IMR-90 (cell line): ENCODE measurements around the gene MAPKAPK2. TPM values are rescaled to one million over a fixed set of nuclear protein-coding genes. Genes with fewer than 3 reads are reported as not detected.

ENCODE experiments used
- ATAC-seq: fragments of 200-7000 bp; cut with Tn5 transposase; 2 replicates; pipeline ENCODE4 v1.9.1; 2020; ENCODE audit warnings: low read depth, mild to moderate bottlenecking, moderate library complexity
- BruUV-seq: library from RNA; stranded (reverse); fragments of 400-500 nt; replicated peaks from 2 replicates; lab custom pipeline; 2021; lab: Mats Ljungman, UMichigan
- CTCF ChIA-PET: fragments of 300-600 bp; formaldehyde crosslinking; extraction: SDS; loops from one replicate; lab custom pipeline; 2021; ENCODE audit warnings: antibody characterized with exemption; lab: Yijun Ruan, JAX
- POLR2A ChIA-PET: fragments of 300-600 bp; sonication (Branson Sonifier 250); formaldehyde crosslinking; loops from one replicate; lab custom pipeline; 2022; ENCODE audit warnings: antibody characterized with exemption; ENCODE audit not compliant: unreplicated experiment; lab: Charles Lee
- DNase-seq: peaks from one replicate; pipeline ENCODE4 v3.0.0; 2013
- H2AFZ ChIP-seq: replicated peaks from 2 replicates; pipeline ENCODE3; 2013; ENCODE audit warnings: low read length, mild to moderate bottlenecking; ENCODE audit not compliant: poor library complexity
- H2AK5ac ChIP-seq: 2 replicates; pipeline ENCODE4 v1.6.1; 2013; ENCODE audit warnings: low read depth, low read length, inconsistent platforms
- H2AK9ac ChIP-seq: replicated peaks from 2 replicates; pipeline ENCODE3; 2013; ENCODE audit warnings: mild to moderate bottlenecking, low read depth, low read length, moderate library complexity; ENCODE audit not compliant: poor library complexity
- H2BK120ac ChIP-seq: 2 replicates; pipeline ENCODE4 v1.6.1; 2013; ENCODE audit warnings: low read depth, low read length, inconsistent platforms
- H2BK15ac ChIP-seq: 3 replicates; pipeline ENCODE4 v1.6.1; 2013; ENCODE audit warnings: low read depth, low read length, inconsistent platforms
- H2BK20ac ChIP-seq: 2 replicates; pipeline ENCODE4 v1.6.1; 2013; ENCODE audit warnings: low read depth, mild to moderate bottlenecking, inconsistent platforms, low read length, moderate library complexity
- H2BK5ac ChIP-seq: 2 replicates; pipeline ENCODE4 v1.6.1; 2013; ENCODE audit warnings: mild to moderate bottlenecking, low read depth, low read length, inconsistent platforms; ENCODE audit not compliant: poor library complexity, severe bottlenecking
- H3K14ac ChIP-seq: replicated peaks from 2 replicates; pipeline ENCODE4 v1.6.1; 2013; ENCODE audit warnings: low read depth, low read length, inconsistent platforms
- H3K18ac ChIP-seq: 2 replicates; pipeline ENCODE4 v1.6.1; 2013; ENCODE audit warnings: low read depth, low read length, control low read depth
- H3K23ac ChIP-seq: 2 replicates; pipeline ENCODE4 v1.6.1; 2013; ENCODE audit warnings: low read depth, low read length, inconsistent platforms
- H3K27ac ChIP-seq: 2 replicates; pipeline ENCODE4 v1.5.1; 2013; ENCODE audit warnings: mild to moderate bottlenecking, control low read depth, low read length; ENCODE audit not compliant: insufficient read depth
- H3K27me3 ChIP-seq: 2 replicates; pipeline ENCODE4 v1.6.1; 2013; ENCODE audit warnings: low read length; ENCODE audit not compliant: control insufficient read depth, insufficient read depth
- H3K36me3 ChIP-seq: 2 replicates; pipeline ENCODE4 v1.6.1; 2013; ENCODE audit warnings: low read length, mixed read lengths; ENCODE audit not compliant: control insufficient read depth, insufficient read depth
- H3K4ac ChIP-seq: 2 replicates; pipeline ENCODE4 v1.6.1; 2013; ENCODE audit warnings: low read depth, low read length, inconsistent platforms
- H3K4me1 ChIP-seq: 2 replicates; pipeline ENCODE4 v1.6.1; 2013; ENCODE audit warnings: low read length, mixed read lengths; ENCODE audit not compliant: control insufficient read depth, insufficient read depth
- H3K4me2 ChIP-seq: 2 replicates; pipeline ENCODE4 v1.6.1; 2013; ENCODE audit warnings: low read depth, mild to moderate bottlenecking, control low read depth, low read length, moderate library complexity
- H3K4me3 ChIP-seq: 2 replicates; pipeline ENCODE4 v1.5.1; 2013; ENCODE audit warnings: low read depth, mild to moderate bottlenecking, control low read depth, low read length, moderate library complexity; ENCODE audit not compliant: insufficient read depth
- H3K56ac ChIP-seq: 2 replicates; pipeline ENCODE4 v1.6.1; 2013; ENCODE audit warnings: low read length, inconsistent platforms; ENCODE audit not compliant: insufficient read depth; ENCODE audit errors: extremely low read depth
- H3K79me1 ChIP-seq, 2 experiments: 2 replicates each; pipeline ENCODE4 v1.6.1; 2013; ENCODE audit warnings: low read length in 2 of 2, inconsistent platforms in 1 of 2, low read depth in 1 of 2
- H3K9ac ChIP-seq: 2 replicates; pipeline ENCODE4 v1.6.1; 2013; ENCODE audit warnings: low read depth, low read length, control low read depth
- H3K9me1 ChIP-seq: 2 replicates; pipeline ENCODE4 v1.6.1; 2013; ENCODE audit warnings: low read length, inconsistent platforms; ENCODE audit not compliant: insufficient read depth
- H3K9me3 ChIP-seq: 2 replicates; pipeline ENCODE4 v1.6.1; 2013; ENCODE audit warnings: low read length; ENCODE audit not compliant: control insufficient read depth, insufficient read depth
- H4K20me1 ChIP-seq: 2 replicates; pipeline ENCODE4 v1.6.1; 2013; ENCODE audit warnings: low read length, inconsistent platforms; ENCODE audit not compliant: insufficient read depth
- H4K5ac ChIP-seq: 2 replicates; pipeline ENCODE4 v1.6.1; 2013; ENCODE audit warnings: mild to moderate bottlenecking, low read depth, low read length, control low read depth
- H4K8ac ChIP-seq, 2 experiments: 2 replicates each; pipeline ENCODE4 v1.6.1; 2013; ENCODE audit warnings: low read depth in 2 of 2, low read length in 2 of 2, control low read depth in 1 of 2, inconsistent platforms in 1 of 2
- H4K91ac ChIP-seq: 2 replicates; pipeline ENCODE4 v1.6.1; 2013; ENCODE audit warnings: low read depth, low read length, inconsistent platforms; ENCODE audit not compliant: insufficient read depth
- BHLHE40 ChIP-seq: fragments of 150-350 bp; IDR thresholded peaks from 2 replicates; pipeline ENCODE4 v1.6.1; 2016; ENCODE audit warnings: mild to moderate bottlenecking, low read depth, low read length
- CEBPB ChIP-seq: IDR thresholded peaks from 2 replicates; pipeline ENCODE4 v1.6.1; 2012; ENCODE audit warnings: low read depth, low read length, improper control_type of control experiment
- CHD1 ChIP-seq: IDR thresholded peaks from 2 replicates; pipeline ENCODE4 v1.6.1; 2012; ENCODE audit warnings: low read depth, low read length, improper control_type of control experiment
- FOS ChIP-seq: fragments of 150-350 bp; IDR thresholded peaks from 2 replicates; pipeline ENCODE4 v1.6.1; 2016; ENCODE audit warnings: low read depth, low read length
- MAFK ChIP-seq: IDR thresholded peaks from 2 replicates; pipeline ENCODE4 v1.6.1; 2012; ENCODE audit warnings: low read depth, low read length, improper control_type of control experiment
- MAZ ChIP-seq: IDR thresholded peaks from 2 replicates; pipeline ENCODE4 v1.6.1; 2012; ENCODE audit warnings: low read depth, mild to moderate bottlenecking, low read length, improper control_type of control experiment, moderate library complexity, borderline replicate concordance
- MXI1 ChIP-seq: IDR thresholded peaks from 2 replicates; pipeline ENCODE4 v1.6.1; 2012; ENCODE audit warnings: low read depth, mild to moderate bottlenecking, low read length, moderate library complexity, borderline replicate concordance
- NFE2L2 ChIP-seq: fragments of 150-350 bp; IDR thresholded peaks from 2 replicates; pipeline ENCODE4 v1.6.1; 2016; ENCODE audit warnings: low read depth, mild to moderate bottlenecking, low read length
- POLR2A ChIP-seq: IDR thresholded peaks from 2 replicates; pipeline ENCODE4 v1.6.1; 2012; ENCODE audit warnings: mild to moderate bottlenecking, low read depth, low read length
- RAD21 ChIP-seq: IDR thresholded peaks from 2 replicates; pipeline ENCODE4 v1.6.1; 2012; ENCODE audit warnings: low read length, improper control_type of control experiment
- RCOR1 ChIP-seq: IDR thresholded peaks from 2 replicates; pipeline ENCODE4 v1.6.1; 2012; ENCODE audit warnings: mild to moderate bottlenecking, low read length, improper control_type of control experiment; ENCODE audit not compliant: insufficient replicate concordance
- RFX5 ChIP-seq: IDR thresholded peaks from 2 replicates; pipeline ENCODE4 v1.8.0; 2012; ENCODE audit warnings: low read depth, mild to moderate bottlenecking, low read length, moderate library complexity
- SMC3 ChIP-seq: fragments of 150-350 bp; IDR thresholded peaks from 2 replicates; pipeline ENCODE4 v1.6.1; 2016; ENCODE audit warnings: low read depth, mild to moderate bottlenecking, antibody characterized with exemption, low read length, moderate library complexity
- WGBS, 2 experiments: methylation state at CpG; one replicate each; pipeline versions ENCODE4 v1.1.5 to v1.1.7; 2013; ENCODE audit warnings: missing lambda C conversion rate in 2 of 2; ENCODE audit not compliant: insufficient read length in 1 of 2; ENCODE audit errors: extremely low coverage in 2 of 2; 5-methylcytosine and 5-hydroxymethylcytosine counted together
- dilution Hi-C: fragments of 300-500 bp; cut with HindIII; formaldehyde crosslinking; loops from one replicate; pipeline ENCODE4 v1.14.3; 2018; ENCODE audit warnings: low sequenced_read_pairs; ENCODE audit not compliant: unreplicated experiment
- in situ Hi-C: fragments of 300-500 bp; cut with MboI; formaldehyde crosslinking; loops from 3 replicates; pipeline ENCODE4 v1.14.3; 2019; ENCODE audit warnings: low sequenced_read_pairs, inconsistent platforms, mixed read lengths
- intact Hi-C: fragments of 100-400 bp; cut with micrococcal nuclease; formaldehyde crosslinking; loops from 2 replicates; pipeline ENCODE4 v1.10.0; 2022
- polyA plus RNA-seq, 3 experiments: library from polyadenylated mRNA; depleted of rRNA; stranded (reverse); fragments of >200 nt; gene quantifications; 2 replicates each; pipeline ENCODE4 v1.2.3, GENCODE V29; 2012; ENCODE audit warnings: low replicate concordance in 1 of 3
- total RNA-seq: library from RNA; depleted of rRNA; stranded (reverse); fragments of >200 nt; gene quantifications from 2 replicates; pipeline ENCODE4 v1.2.3, GENCODE V29; 2012
- TF ChIP-seq, protein P1 (sequence below): fragments of 150-350 bp; IDR thresholded peaks from 2 replicates; pipeline ENCODE4 v1.6.1; 2017; ENCODE audit warnings: mild to moderate bottlenecking, antibody characterized with exemption, low read length, low read depth
- TF ChIP-seq, protein P2 (sequence below): conservative IDR thresholded peaks from 2 replicates; pipeline ENCODE4 v1.5.1; 2012; ENCODE audit warnings: mild to moderate bottlenecking, low read depth, low read length, improper control_type of control experiment
- TF ChIP-seq, protein P3 (sequence below): fragments of 150-350 bp; IDR thresholded peaks from 2 replicates; pipeline ENCODE4 v1.6.1; 2016; ENCODE audit warnings: low read depth, mild to moderate bottlenecking, low read length, moderate library complexity, borderline replicate concordance

The MAPKAPK2 gene
- total and polyA plus RNA-seq, 2 of the 4 experiments (the other 2 are of a cell fraction), result 56.5 to 66.4 TPM

DNA sequence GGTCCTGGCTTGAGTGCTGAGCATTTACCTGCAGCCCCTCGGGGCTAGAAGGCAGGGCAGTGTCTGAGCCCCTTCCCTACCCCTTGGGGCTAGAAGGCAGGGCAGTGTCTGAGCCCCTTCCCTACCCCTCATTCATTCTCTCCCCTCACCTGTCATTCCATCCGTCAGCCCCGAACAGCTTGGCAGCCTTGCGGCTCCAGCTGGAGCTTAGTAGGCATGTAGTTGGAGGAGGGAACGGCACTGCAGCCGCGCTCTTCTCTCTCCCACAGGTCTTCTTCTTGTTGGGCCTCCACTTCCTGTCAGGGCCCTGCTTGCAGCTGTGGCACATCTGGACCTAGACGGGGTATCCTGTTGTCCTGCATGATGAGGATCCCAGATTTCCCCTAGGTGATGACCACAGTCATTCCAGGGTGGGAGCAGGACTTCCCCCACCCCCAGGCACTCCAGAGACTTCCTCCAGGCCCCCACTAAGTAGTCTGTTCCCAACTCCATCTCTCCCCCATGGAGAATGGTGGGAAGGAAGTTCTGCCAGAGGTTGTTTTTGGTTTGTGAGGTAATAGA is 22.2 kb downstream of the MAPKAPK2 start:
- Histone ChIP-seq H3K56ac (no peak overlapping the region), H3K4me1 (peaks cover 29% of the 10 kb centered on the region), H3K27ac (no peak overlapping the region; the same call in 1 of the 2 replicates), H4K5ac (no peak overlapping the region), H3K23ac (no peak overlapping the region; the same call in 1 of the 2 replicates), H3K9ac (no peak overlapping the region), H3K4ac (no peak overlapping the region), H4K8ac (no peak overlapping the region), H2AFZ (no peak overlapping the region), H3K9me1 (peaks cover 60% of the 10 kb centered on the region), H3K14ac (peak overlapping the region; percentile 25), H3K9me3 (no peaks in the 10 kb centered on the region), H3K4me2 (peak overlapping the region; percentile 1; the same call in 1 of the 2 replicates), H4K91ac (no peak overlapping the region; the same call in 1 of the 2 replicates), H3K18ac (no peak overlapping the region), H3K27me3 (no peaks in the 10 kb centered on the region), H2BK5ac (no peak overlapping the region), H3K4me3 (no peak overlapping the region), H3K36me3 (no peaks in the 10 kb centered on the region), H3K79me1 (peaks cover 21 to 96% of the 10 kb centered on the region in 2 experiments; a peak in 3 of 4 replicates), H2AK5ac (0 out of 2 replicates have a peak overlapping the region, but pooled peaks have one; percentile 17), H4K20me1 (peaks cover 99% of the 10 kb centered on the region), H2BK120ac (no peak overlapping the region), H2BK15ac (no peak overlapping the region), H2BK20ac (no peak overlapping the region), H2AK9ac (peak overlapping the region; percentile 31)
- ATAC-seq, result no peak
- dilution Hi-C loops, result no loop called here
- no peak for TF ChIP-seq NFE2L2
- TF ChIP-seq FOS, result no peak
- no peak for TF ChIP-seq POLR2A
- TF ChIP-seq MAFK, result no peak
- TF ChIP-seq, protein P1, sequence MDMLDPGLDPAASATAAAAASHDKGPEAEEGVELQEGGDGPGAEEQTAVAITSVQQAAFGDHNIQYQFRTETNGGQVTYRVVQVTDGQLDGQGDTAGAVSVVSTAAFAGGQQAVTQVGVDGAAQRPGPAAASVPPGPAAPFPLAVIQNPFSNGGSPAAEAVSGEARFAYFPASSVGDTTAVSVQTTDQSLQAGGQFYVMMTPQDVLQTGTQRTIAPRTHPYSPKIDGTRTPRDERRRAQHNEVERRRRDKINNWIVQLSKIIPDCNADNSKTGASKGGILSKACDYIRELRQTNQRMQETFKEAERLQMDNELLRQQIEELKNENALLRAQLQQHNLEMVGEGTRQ, result no peak
- no peak for TF ChIP-seq MXI1
- no peak for TF ChIP-seq RCOR1
- TF ChIP-seq CEBPB, result no peak
- no peak for TF ChIP-seq RAD21
- TF ChIP-seq, protein P2, sequence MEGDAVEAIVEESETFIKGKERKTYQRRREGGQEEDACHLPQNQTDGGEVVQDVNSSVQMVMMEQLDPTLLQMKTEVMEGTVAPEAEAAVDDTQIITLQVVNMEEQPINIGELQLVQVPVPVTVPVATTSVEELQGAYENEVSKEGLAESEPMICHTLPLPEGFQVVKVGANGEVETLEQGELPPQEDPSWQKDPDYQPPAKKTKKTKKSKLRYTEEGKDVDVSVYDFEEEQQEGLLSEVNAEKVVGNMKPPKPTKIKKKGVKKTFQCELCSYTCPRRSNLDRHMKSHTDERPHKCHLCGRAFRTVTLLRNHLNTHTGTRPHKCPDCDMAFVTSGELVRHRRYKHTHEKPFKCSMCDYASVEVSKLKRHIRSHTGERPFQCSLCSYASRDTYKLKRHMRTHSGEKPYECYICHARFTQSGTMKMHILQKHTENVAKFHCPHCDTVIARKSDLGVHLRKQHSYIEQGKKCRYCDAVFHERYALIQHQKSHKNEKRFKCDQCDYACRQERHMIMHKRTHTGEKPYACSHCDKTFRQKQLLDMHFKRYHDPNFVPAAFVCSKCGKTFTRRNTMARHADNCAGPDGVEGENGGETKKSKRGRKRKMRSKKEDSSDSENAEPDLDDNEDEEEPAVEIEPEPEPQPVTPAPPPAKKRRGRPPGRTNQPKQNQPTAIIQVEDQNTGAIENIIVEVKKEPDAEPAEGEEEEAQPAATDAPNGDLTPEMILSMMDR, result no peak
- no peak for TF ChIP-seq RFX5
- TF ChIP-seq MAZ, result no peak
- TF ChIP-seq CHD1, result no peak
- no peak for TF ChIP-seq BHLHE40
- TF ChIP-seq, protein P3, sequence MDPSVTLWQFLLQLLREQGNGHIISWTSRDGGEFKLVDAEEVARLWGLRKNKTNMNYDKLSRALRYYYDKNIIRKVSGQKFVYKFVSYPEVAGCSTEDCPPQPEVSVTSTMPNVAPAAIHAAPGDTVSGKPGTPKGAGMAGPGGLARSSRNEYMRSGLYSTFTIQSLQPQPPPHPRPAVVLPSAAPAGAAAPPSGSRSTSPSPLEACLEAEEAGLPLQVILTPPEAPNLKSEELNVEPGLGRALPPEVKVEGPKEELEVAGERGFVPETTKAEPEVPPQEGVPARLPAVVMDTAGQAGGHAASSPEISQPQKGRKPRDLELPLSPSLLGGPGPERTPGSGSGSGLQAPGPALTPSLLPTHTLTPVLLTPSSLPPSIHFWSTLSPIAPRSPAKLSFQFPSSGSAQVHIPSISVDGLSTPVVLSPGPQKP, result no peak
- TF ChIP-seq SMC3, result no peak
- BruUV-seq, result no TSS peak
- in situ Hi-C loops, result no loop called here
- WGBS, 2 experiments, result 75% methylated on average over 4 of the region's 8 CpGs; no CpG with 5 or more reads in 1 of the 2 experiments
- intact Hi-C loops, result no loop called here
- POLR2A ChIA-PET, result no interaction called here
- CTCF ChIA-PET, result no interaction called here
- no peak for DNase-seq
